PFSK-1 (cell line): ENCODE measurements around the gene CCDC88C.

ENCODE experiments used
- FOXP2 ChIP-seq: optimal IDR thresholded peaks from 2 replicates; pipeline ENCODE3; 2011; ENCODE audit warnings: borderline replicate concordance, control low read depth, inconsistent platforms; ENCODE audit not compliant: insufficient read depth; ENCODE audit errors: extremely low read length, extremely low read depth
- POLR2AphosphoS5 ChIP-seq: IDR thresholded peaks from 2 replicates; pipeline ENCODE4 v1.6.1; 2012; ENCODE audit warnings: low read depth, mild to moderate bottlenecking, control low read depth, low read length, moderate library complexity
- TAF1 ChIP-seq: IDR thresholded peaks from 2 replicates; pipeline ENCODE4 v1.6.1; 2012; ENCODE audit warnings: low read length, control low read depth, borderline replicate concordance; ENCODE audit not compliant: insufficient read depth
- TF ChIP-seq, protein P1 (sequence below), 2 experiments: IDR thresholded peaks; 2 replicates each; pipeline versions ENCODE4 v1.6.1 to v1.8.0; 2011 to 2012; ENCODE audit warnings: low read depth in 2 of 2, low read length in 2 of 2, control low read depth in 1 of 2, inconsistent platforms in 1 of 2, mild to moderate bottlenecking in 1 of 2, moderate library complexity in 1 of 2; ENCODE audit not compliant: insufficient read depth in 1 of 2

- TF ChIP-seq POLR2AphosphoS5: no peak
- TF ChIP-seq, protein P1, sequence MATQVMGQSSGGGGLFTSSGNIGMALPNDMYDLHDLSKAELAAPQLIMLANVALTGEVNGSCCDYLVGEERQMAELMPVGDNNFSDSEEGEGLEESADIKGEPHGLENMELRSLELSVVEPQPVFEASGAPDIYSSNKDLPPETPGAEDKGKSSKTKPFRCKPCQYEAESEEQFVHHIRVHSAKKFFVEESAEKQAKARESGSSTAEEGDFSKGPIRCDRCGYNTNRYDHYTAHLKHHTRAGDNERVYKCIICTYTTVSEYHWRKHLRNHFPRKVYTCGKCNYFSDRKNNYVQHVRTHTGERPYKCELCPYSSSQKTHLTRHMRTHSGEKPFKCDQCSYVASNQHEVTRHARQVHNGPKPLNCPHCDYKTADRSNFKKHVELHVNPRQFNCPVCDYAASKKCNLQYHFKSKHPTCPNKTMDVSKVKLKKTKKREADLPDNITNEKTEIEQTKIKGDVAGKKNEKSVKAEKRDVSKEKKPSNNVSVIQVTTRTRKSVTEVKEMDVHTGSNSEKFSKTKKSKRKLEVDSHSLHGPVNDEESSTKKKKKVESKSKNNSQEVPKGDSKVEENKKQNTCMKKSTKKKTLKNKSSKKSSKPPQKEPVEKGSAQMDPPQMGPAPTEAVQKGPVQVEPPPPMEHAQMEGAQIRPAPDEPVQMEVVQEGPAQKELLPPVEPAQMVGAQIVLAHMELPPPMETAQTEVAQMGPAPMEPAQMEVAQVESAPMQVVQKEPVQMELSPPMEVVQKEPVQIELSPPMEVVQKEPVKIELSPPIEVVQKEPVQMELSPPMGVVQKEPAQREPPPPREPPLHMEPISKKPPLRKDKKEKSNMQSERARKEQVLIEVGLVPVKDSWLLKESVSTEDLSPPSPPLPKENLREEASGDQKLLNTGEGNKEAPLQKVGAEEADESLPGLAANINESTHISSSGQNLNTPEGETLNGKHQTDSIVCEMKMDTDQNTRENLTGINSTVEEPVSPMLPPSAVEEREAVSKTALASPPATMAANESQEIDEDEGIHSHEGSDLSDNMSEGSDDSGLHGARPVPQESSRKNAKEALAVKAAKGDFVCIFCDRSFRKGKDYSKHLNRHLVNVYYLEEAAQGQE (IDR thresholded peaks at IDR 0.05; ENCODE audit: insufficient read depth in 1 of 2, low read depth in 2 of 2, low read length in 2 of 2): no peak
- no peak for TF ChIP-seq FOXP2
- TF ChIP-seq TAF1: no peak
Observed at GRCh38 chr14:91256661-91257060, 161.0 kb downstream of the CCDC88C start.
